Measurements from ENCODE around the gene GRIK2.

DNA sequence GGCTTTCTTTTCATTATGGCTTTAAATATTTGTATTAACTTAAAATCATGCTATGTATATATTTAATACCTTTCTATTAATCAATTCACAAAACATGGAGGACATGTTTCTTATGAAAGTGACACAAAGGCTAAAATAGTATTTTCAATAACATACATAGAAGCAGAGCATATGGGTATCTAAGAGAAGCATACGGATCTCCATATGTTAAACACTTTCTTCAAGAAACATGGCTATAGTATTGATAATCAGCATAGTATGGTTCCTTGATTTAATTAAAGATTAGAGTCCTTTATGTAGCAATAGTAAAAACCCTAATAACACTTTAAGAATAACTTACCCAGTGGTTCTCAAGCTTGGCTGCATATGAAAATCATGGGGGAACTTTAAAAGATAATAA, 58.5 kb downstream of the GRIK2 start:
- TF ChIP-seq POLR2A (IDR thresholded peaks at IDR 0.05; ENCODE audit: low read depth, low read length): no peak
- TF ChIP-seq POLR2AphosphoS5 (IDR thresholded peaks at IDR 0.05; ENCODE audit: low read depth, low read length): no peak

All from GM12892 (cell line).